ENCODE measurements around the gene BSCL2.

Gene BSCL2

DNA sequence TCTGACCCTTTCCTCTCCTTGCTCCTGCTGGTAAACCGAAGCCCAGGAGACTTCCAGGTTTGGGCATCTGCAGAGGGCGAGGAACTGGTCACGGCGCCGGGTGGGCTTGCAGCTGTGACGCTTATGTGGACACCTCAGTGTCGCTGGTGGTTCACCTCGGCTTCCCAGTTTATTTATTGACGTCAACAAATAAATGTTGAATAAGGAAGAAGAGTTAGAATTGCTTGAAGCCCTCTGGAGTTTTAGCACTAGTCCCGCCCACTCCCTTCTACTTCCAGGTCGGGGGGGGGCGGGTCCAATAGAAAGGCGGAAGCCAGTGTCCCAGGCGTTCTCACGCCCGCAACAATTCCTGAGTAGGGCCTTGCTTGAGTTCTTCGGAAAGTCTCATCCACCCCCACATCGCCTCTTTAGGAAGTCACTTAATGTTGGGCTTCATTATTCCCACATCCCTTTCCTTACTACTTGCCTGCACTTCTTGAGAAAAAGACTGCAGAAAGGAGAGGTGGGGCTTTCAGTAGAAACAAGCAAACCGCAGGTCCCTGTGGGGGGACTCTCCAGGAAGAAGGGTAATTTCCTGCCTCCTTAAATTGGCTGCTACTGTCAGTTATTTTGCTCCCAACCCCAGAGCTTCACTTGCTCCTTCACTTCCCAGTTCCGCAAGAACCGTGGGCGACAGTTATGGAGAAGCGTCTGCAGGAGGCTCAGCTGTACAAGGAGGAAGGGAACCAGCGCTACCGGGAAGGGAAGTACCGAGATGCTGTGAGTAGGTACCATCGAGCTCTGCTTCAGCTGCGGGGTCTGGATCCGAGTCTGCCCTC, 21.2 kb upstream of the BSCL2 start, which contains the start of gene TTC9C:
TTC9C (plus strand) TSS at position 316 of the 818 bp plus-strand sequence; CDS start at position 679, 363 bp downstream.
- Histone ChIP-seq H3K36me3 (peaks cover 13% of the 10 kb centered on the region), H3K4me1 (ENCODE audit: control insufficient read depth in 1 of 2, insufficient read depth in 1 of 2, low read depth in 1 of 2, low read length in 1 of 2) (peaks cover 45 to 47% of the 10 kb centered on the region in 2 experiments), H3K9me3 (no peaks in the 10 kb centered on the region), H3K4me3 (ENCODE audit: low read depth in 1 of 2, low read length in 1 of 2) (peak within 1 kb of the TSS; percentile 82 to 100), H3K27ac (peak within 1 kb of the TSS; percentile 98), H3K27me3 (no peaks in the 10 kb centered on the region)
- TF ChIP-seq, protein P1, sequence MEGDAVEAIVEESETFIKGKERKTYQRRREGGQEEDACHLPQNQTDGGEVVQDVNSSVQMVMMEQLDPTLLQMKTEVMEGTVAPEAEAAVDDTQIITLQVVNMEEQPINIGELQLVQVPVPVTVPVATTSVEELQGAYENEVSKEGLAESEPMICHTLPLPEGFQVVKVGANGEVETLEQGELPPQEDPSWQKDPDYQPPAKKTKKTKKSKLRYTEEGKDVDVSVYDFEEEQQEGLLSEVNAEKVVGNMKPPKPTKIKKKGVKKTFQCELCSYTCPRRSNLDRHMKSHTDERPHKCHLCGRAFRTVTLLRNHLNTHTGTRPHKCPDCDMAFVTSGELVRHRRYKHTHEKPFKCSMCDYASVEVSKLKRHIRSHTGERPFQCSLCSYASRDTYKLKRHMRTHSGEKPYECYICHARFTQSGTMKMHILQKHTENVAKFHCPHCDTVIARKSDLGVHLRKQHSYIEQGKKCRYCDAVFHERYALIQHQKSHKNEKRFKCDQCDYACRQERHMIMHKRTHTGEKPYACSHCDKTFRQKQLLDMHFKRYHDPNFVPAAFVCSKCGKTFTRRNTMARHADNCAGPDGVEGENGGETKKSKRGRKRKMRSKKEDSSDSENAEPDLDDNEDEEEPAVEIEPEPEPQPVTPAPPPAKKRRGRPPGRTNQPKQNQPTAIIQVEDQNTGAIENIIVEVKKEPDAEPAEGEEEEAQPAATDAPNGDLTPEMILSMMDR (IDR thresholded peaks at IDR 0.05) = no peak

DNA sequence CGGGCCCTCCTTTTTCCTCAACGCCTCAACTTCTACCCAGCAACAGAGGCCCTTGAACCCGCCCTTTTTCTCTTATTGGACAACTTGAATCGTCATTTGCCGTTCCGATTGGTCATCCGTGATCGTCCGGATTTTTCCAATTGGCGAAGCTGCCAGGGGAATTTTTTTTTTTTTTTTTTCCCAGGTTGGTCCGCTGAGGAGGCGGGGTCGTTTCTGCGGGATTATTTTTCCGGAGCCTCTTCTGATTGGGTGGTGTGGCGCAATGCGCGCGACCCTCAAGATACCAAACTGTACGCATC, 20.6 kb upstream of the BSCL2 start:
- H3K4me3 ChIP-seq (ENCODE audit: low read depth in 1 of 2, low read length in 1 of 2) = peak overlapping the region; percentile 82 to 100
- H3K27me3 ChIP-seq = no peaks in the 10 kb centered on the region
- peak overlapping the region; percentile 98 for H3K27ac ChIP-seq
- TF ChIP-seq, protein P1 (IDR thresholded peaks at IDR 0.05) = no peak
- no peaks in the 10 kb centered on the region for H3K9me3 ChIP-seq
- peaks cover 14% of the 10 kb centered on the region for H3K36me3 ChIP-seq
- peaks cover 45 to 47% of the 10 kb centered on the region in 2 experiments for H3K4me1 ChIP-seq (ENCODE audit: control insufficient read depth in 1 of 2, insufficient read depth in 1 of 2, low read depth in 1 of 2, low read length in 1 of 2)

DNA sequence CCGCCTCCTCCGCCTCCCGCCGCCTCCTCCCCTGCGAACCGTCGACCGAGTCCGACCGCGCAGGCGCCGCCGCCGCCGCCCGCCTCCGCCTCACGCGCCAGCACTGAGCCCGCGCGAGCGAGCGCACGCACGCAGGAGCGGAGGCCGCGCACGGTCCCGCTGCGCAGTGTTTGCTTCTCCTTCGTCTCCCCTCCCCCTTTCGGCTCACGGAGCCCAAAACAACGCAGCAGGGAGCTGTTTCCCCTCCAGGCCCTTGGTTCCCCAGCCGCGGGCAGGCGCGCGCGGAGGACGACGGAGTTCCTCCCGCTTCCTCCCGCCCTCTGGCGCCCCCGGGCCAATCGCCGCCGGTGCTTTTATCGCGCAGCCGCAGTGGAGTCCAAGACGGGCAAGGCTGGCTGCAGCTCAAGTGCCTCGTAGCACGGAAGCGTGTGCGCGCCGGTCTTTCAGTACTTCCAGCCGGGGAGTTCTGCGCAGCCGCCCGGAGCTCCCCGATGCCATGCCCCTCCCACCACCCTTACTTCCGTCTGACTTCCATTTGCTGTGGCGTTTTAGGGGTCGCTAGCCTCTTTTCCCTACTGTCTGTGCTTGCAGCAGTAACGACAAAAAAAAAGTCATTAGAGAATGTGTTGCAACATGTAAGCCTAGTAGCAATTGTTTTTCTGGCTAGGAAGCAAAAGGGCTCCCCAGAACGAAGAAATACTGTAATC, 20.1 kb upstream of the BSCL2 start, which contains the start of gene HNRNPUL2:
HNRNPUL2 (minus strand) TSS at position 293 of the 707 bp plus-strand sequence. CDS start 301 bp downstream, outside the sequence.
- H3K27me3 ChIP-seq = no peaks in the 10 kb centered on the region
- TF ChIP-seq, protein P1 (IDR thresholded peaks at IDR 0.05) = peak; percentile 41
- H3K27ac ChIP-seq = peak within 1 kb of the TSS; percentile 98
- peaks cover 45 to 47% of the 10 kb centered on the region in 2 experiments for H3K4me1 ChIP-seq (ENCODE audit: control insufficient read depth in 1 of 2, insufficient read depth in 1 of 2, low read depth in 1 of 2, low read length in 1 of 2)
- no peaks in the 10 kb centered on the region for H3K9me3 ChIP-seq
- H3K36me3 ChIP-seq = peaks cover 19% of the 10 kb centered on the region
- H3K4me3 ChIP-seq (ENCODE audit: low read depth in 1 of 2, low read length in 1 of 2) = peak within 1 kb of the TSS; percentile 82 to 100

DNA sequence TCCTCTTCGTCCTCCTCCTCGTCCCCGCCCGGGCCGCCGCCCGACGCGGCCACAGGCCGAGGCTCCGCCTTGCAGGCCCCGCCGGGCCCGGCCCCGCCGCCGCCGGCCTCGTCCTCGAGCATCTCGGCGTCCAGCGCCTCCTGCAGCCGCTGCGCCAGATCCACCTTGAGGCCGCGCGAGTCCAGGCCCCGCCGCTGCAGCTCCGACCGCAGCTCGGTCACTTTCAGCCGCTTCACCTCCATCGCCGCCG, 19.6 kb upstream of the BSCL2 start:
- Histone ChIP-seq H3K4me1 (ENCODE audit: control insufficient read depth in 1 of 2, insufficient read depth in 1 of 2, low read depth in 1 of 2, low read length in 1 of 2) (peaks cover 45 to 47% of the 10 kb centered on the region in 2 experiments), H3K4me3 (ENCODE audit: low read depth in 1 of 2, low read length in 1 of 2) (peak overlapping the region; percentile 82 to 100), H3K27ac (peak overlapping the region; percentile 98), H3K27me3 (no peaks in the 10 kb centered on the region), H3K36me3 (peaks cover 24% of the 10 kb centered on the region), H3K9me3 (peaks cover 2% of the 10 kb centered on the region)
- TF ChIP-seq, protein P1 (IDR thresholded peaks at IDR 0.05) = no peak

DNA sequence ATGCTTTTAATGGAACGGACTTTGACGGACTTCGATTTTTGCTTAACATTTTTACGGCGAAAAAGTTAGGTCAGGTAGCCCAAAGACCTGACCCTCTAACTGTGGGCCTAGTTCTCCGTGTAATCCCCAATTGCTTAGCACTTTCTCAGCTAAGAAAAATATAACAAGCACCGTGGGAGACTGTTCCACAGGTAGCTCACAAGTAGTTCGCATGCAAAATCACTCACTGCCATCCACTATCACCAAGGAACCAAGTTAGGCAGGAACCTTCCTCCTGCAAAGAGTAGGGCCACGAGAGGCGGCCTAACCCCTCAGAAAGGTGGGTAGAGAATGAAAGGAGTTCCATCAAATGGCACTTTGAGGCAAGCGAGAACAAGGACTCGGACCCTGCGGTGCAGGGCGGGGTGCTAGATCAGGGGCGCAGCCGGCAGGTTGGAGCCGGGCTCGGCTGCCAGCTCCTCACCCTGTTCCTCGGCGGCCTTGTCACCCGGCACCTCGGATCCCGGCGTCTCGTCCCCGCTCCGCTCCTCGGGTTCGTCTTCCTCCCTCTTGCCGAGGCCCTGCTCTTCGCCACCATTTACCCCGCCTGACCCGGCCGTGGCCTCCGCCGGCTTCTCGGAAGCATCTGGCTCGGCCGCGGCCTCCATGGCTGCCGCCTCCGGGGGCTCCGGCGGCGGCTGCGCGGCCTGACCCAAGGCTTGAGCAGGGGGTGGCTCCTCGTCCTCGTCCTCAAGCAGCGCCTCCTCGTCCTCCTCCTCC, 19.1 kb upstream of the BSCL2 start:
- no peaks in the 10 kb centered on the region for H3K27me3 ChIP-seq
- peak overlapping the region; percentile 98 for H3K27ac ChIP-seq
- TF ChIP-seq, protein P1 (IDR thresholded peaks at IDR 0.05) = no peak
- peaks cover 45 to 47% of the 10 kb centered on the region in 2 experiments for H3K4me1 ChIP-seq (ENCODE audit: control insufficient read depth in 1 of 2, insufficient read depth in 1 of 2, low read depth in 1 of 2, low read length in 1 of 2)
- peaks cover 29% of the 10 kb centered on the region for H3K36me3 ChIP-seq
- H3K9me3 ChIP-seq = peaks cover 5% of the 10 kb centered on the region
- H3K4me3 ChIP-seq (ENCODE audit: low read depth in 1 of 2, low read length in 1 of 2) = peak overlapping the region; percentile 82 to 100

Data from neutrophil (primary cell).